Stimulated activated CD4-positive, alpha-beta T cell treated with anti-CD3 and anti-CD28 coated beads, Interleukin-12 subunit alpha, Interleukin-12 subunit beta, amount 100 ng/mL, for 24 hours (primary cell): Measurements from ENCODE around the gene FAM171A2.
"Not testable (repeated sequence)": the region's sequence is repeated elsewhere in the genome, so short reads cannot be mapped to it uniquely, and the experiment has no call there.

Experiments used
- DNase-seq, 2 experiments: peaks; one replicate each; pipeline ENCODE4 v3.0.0-alpha.2; 2020; ENCODE audit warnings: low read depth in 2 of 2

Gene FAM171A2

GRCh38 chr17:44363613-44364159 lies at the start of gene FAM171A2:
Gene FAM171A2, minus strand, starts transcription at chr17:44363853. Its CDS starts 139 bp downstream, at chr17:44363714.
- peak in 1 of 2 experiments; percentile 48 for DNase-seq

DNA sequence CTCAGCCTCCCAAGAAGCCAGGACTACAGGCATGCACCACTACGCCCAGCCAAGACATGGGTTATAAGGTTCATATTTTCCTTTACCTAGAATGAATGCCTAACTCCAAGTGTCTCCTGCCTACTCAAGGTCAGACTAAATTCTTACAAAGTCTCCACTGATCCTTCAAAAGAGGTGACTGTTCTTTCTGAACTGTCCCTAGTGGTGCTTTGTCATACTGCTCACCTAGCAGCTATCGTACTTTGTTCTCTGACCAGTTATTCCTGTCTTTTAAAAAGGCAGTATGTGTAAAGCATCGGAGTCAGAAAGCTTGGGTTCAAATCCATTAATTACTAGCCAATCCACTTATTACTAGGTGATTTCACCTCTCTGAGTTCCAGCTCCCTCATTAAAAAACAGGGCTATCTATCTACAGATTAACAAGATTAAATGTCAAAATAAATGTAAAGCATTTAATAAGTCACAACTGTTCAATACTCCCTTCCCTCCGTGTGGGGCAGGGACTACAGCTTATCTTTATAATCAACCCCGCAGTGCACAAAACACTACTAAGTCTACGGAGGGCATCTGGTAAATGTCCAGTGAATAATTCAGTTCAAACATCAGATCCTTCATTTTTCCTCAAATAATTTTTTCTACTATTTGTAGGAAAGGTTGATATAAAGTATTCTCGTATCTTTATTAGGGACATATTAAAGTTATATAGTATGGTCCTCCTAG lies 45.8 kb upstream of the FAM171A2 start:
- no peak for DNase-seq

GRCh38 chr17:44408786-44409185 lies 45.1 kb upstream of the FAM171A2 start:
- no peak for DNase-seq

GRCh38 chr17:44402564-44403172 lies 39.0 kb upstream of the FAM171A2 start:
- DNase-seq: no peak

DNA sequence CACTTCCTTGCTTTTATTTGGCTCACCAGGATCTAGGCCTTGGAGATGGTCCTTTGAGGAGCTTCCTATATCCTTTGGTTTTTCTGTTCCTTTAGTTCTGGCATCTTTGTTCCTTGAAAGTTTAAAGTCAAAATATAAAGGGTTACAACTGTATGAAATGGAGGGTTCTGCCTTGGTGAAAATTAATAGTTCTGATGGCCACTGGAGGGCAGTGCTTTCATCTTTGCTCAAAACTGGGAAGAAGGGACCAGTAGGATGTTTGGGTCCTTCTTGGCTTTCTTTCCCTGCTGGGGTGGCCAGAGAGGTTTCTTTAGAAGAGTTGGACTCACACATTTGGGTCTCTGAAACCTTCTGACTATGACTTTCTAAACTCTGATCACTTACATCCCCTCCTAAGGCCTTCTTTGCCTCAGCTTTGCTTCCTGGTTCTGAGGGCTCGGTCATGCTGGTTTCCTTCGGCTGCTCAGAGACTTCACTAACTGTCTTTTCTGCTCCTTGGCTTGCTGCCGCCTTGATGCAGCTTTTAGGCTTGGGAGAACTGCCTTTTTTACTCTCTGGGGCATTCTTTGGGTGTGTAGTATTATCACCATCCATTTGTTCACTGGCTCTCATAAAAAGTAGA lies 36.7 kb upstream of the FAM171A2 start:
- no peak for DNase-seq

DNA sequence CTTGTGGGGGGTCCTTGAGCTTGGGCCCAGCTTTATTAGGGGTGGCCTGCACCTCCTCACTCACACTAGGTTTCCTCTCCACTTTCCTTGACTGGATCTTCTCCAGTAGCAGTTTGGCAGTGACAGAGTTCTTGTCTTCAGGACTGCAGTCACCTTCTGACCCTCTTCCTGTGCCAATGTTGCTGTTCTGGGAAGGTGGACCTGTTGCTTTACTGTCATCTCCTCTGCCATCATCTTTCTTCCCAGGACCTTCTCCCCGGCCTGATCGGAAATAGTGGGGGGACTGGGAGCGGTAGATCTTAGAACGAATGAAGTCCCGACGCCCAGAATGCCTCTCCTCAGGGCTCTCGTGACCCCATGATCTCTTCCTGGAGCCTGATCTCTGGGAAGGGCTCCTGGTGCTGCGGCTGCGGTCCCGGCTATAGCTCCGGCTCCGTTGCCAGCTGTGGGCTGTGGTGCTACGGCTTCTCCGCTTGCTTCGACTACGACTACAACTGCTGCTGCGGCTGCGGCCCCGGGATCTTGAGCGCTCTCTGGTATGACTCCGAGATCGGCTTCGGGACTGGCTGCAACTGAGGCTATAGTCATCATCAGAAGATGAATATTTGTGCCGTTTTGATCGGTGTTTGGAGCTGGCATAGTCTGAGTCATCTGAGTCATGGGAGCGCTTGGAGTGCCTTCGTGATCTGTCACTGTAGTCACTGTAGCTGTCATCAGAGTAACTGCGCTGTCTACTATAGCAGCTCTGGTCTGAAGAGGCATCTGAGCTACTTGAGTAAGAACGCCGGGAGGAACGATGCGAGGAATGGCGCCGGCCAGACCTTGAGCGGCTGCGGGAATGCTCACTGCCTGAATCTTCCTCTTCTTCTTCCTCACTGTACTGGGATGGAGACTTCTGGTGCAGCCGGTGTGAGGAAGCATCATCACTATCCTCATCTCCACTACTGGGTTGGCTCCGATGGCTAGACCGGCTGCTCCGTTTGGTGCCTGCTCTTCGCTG lies 35.3 kb upstream of the FAM171A2 start:
- DNase-seq: no peak

DNA sequence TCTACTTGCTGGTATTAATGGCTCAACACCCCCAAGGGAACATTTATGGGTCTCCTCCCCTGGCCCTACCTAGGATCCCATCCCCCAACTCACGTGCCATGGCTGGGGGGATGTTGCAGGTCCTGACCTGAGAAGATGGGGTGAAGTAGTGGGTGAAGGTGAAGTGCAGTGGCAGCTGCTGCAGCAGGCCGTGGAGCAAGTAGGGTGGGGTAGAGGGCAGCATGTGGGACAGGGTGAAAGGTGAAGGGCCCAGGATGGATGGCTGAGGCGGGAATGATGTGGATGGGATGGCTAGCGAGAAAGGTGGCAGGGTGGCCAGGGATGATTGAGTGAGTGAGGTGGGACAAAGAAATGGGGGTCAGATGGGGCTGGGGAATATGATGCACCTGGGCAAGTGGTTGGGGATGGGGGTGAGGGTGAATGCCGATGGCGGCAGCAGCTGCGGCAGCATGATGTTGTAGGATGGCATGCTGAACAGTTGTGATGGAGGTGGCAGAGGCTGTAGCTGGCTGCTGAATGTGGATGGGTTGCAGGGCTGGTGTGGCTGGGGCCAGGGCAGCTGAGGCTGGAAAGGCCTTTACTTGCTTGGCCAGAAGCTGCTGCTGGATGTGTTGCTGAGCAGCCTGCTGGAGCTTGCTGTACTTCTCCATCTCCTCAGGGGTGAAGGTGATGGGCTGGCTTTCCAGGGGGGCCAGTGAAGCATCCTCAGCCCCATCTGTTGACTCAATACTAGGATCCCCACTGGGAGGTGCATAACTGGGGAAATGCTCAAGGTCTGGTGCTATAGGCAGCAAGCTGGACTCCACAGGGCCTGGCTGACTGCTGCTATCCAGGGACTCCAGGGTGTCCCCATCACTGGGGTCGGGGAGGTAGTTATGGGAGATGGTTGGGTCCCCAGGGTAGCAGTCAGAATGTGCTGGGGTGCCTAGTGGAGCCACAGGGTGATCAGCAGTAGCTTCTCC lies 34.1 kb upstream of the FAM171A2 start:
- no peak for DNase-seq

DNA sequence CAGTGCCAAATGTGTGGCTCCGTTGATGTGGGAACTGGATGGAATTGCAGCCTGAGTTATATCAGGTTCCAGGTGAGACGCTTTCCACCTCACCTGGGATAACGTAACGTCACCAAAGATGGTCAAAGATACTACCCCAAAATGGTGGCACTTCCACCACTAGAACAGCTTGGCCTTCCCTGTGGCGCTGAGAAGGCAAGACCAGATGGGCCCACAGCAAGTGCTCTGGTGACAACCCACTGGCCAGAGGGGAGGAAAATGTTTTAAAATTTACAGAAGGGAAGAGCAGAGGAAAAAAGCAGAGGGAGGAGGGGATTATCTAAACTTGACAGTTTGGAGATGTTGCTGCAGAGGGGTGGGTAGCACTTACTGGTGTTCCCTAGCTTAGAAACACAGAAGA lies 33.3 kb upstream of the FAM171A2 start:
- no peak for DNase-seq

DNA sequence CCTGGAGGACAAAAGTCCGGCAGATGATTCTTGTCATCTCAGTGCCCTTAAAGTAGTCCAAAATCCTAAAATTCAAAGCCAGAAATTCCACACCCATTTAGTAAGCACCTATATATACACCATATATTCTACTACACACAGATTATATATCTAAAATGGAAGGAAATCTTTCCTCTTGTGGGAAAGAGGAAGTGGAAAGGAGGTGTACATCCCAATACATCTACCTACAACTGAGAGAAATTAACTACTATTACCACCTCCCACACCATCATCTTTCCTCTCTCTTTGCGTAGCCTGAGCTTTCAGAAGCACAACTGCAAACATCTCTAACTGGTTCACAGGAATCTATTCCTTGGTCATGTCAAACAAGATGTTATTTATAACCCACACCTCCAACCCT lies 31.2 kb upstream of the FAM171A2 start:
- no peak for DNase-seq

DNA sequence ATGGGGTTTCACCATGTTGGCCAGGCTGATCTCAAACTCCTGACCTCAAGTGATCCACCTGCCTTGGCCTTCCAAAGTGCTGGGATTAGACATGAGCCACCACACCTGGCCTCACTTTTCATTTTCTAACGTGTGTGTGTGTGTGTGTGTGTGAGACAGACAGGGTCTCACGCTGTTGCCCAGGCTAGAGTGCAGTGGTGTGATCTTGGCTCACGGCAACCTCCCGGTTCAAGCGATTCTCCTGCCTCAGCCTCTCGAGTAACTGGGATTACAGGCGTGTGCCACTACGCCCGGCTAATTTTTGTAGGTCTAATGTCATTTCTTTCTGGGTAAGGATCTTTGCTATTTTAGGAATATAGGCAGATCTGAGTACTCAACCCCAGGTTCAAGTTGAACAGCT lies 30.5 kb upstream of the FAM171A2 start:
- not testable (repeated sequence) for DNase-seq

DNA sequence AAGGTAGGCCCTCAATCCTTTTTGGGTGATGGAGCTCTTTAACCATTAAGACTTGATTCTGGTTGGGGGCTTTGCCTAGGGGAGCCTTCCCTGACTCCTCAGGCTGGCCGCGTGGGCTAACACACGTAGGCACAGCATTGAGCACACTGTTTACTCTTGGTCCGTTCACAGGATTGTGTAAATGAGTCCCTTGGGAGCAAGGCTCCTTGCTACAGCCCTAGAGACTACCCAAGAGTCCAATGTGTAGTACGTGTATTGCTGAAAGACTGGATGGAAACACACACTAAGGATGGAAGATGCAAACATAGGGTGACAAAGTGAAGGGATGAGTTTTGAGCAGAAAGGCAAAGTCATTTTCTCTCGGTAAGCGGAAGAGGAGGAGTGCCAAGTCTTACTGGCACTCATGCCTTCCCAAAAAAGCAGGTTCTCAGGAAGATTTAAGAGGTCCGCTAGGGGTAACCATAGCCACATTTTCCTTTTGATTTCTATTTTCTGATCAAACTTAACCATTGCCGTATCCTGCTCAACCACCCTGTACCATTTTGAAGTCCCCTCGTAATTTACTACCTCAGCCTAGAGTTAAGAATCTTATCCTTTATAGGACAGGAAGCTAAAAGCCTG lies 26.7 kb upstream of the FAM171A2 start:
- DNase-seq: no peak

GRCh38 chr17:44389723-44390202 lies 26.1 kb upstream of the FAM171A2 start:
- DNase-seq: no peak

- no peak for DNase-seq
Observed at GRCh38 chr17:44389281-44389680, 25.6 kb upstream of the FAM171A2 start, which contains the start of gene ITGA2B. Gene ITGA2B, minus strand, starts transcription at chr17:44389649. Its CDS starts 176 bp downstream, at chr17:44389473.

DNA sequence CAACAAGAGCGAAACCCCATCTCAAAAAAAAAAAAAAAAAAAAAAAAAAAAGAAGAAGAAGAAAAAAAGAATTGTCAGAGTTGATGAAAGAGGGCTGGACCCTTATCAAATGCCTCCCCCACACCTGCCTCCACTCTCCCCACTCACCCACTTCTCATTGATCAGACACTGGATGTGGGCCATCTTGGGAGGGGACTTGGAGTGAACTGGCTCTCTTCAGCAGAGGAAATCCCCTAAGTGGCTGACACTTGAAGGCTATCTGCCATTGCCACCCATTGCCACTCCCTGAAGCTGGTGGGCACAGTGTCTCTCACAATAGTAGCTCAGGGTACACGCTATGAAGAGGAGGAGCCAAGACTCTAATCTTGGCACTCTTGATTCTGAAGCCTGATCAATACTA lies 24.2 kb upstream of the FAM171A2 start:
- no peak for DNase-seq

GRCh38 chr17:44386182-44386525 lies 22.5 kb upstream of the FAM171A2 start:
- no peak for DNase-seq

DNA sequence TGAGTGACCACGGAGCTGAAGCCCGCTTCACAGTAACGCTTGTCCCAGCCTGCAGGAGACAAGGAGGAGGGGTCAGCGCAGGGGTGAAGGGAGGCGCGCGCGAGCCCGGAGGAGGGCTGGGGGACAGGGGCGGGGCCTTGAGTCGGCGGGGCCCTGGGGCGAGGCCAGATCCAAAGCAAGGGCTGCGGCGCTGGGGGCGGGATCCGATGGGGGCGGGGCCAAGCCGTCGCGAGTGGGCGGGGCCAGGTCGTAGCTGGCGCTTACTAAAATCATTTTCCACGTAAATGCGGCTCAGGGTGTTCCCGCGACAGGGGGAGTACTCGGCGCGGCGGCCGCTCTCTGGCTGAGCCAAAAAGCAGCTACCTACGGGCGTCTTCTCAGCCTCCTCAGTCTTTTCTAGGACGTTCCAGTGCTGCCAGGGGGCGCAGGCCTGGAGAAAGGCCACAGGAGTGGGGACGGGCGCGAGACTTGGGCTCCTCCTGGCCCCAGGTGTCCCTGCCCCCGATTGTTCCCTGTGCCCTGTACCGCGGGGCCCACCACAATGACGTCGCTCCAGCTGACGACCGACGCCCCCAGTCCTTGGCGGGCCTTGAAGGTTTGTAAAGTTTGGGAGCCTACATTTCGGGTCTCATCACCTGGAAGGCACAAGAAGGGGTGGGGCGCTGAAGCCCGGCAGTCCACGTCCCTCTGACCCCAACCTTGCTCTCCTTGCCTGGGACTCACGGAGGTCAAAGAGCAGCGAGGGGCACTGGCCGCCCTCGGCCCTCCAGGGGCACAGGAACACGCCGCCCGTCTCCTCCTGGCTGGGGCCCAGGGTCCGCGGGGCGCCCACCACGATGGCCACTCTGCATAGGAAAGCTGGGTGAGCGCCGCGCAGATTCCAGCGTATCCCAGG lies 21.9 kb upstream of the FAM171A2 start:
- DNase-seq: peak; percentile 69 to 82

GRCh38 chr17:44384823-44385286 lies 21.2 kb upstream of the FAM171A2 start:
- DNase-seq: no peak

- no peak for DNase-seq
Observed at GRCh38 chr17:44384281-44384822, 20.7 kb upstream of the FAM171A2 start.
